Astrocyte (in vitro differentiated cells and primary cell): ENCODE measurements around the gene SAE1.

Source experiments
- CTCF ChIP-seq: IDR thresholded peaks from 2 replicates; pipeline ENCODE4 v1.5.1; 2011; ENCODE audit warnings: low read depth, mild to moderate bottlenecking, inconsistent platforms, low read length, moderate library complexity; ENCODE audit not compliant: insufficient read depth
- EZH2 ChIP-seq: IDR thresholded peaks from 2 replicates; pipeline ENCODE4 v1.6.1; 2012; ENCODE audit warnings: mild to moderate bottlenecking, low read length, inconsistent platforms; ENCODE audit not compliant: insufficient read depth

GRCh38 chr19:47172666-47173455, 42.2 kb downstream of the SAE1 start:
- no peak for TF ChIP-seq CTCF
- TF ChIP-seq EZH2: no peak
